Liver (tissue), 9 donors: ENCODE data around the gene SPRR2A. TPM values are rescaled to one million over a fixed set of nuclear protein-coding genes. Genes with fewer than 3 reads are reported as not detected.

Experiments
- DNase-seq: peaks from one replicate; pipeline ENCODE4 v3.0.0-alpha.2; 2017; ENCODE audit warnings: low spot score
- H3K27ac ChIP-seq, 2 donors: one replicate each; pipeline ENCODE4 v1.7.0; 2013; ENCODE audit warnings: inconsistent platforms in 2 of 2, low read length in 2 of 2, control low read depth in 1 of 2, low read depth in 1 of 2, mild to moderate bottlenecking in 1 of 2
- H3K27me3 ChIP-seq, 4 donors: one replicate each; pipeline versions ENCODE4 v1.6.1 to v1.7.0; 2013; ENCODE audit warnings: low read length in 3 of 4, inconsistent platforms in 1 of 4, mild to moderate bottlenecking in 1 of 4, moderate library complexity in 1 of 4; ENCODE audit not compliant: control insufficient read depth in 4 of 4, insufficient read depth in 4 of 4
- H3K36me3 ChIP-seq, 4 donors: one replicate each; pipeline versions ENCODE4 v1.6.1 to v1.7.0; 2013; ENCODE audit warnings: low read length in 3 of 4, mild to moderate bottlenecking in 3 of 4, low read depth in 1 of 4, moderate library complexity in 1 of 4; ENCODE audit not compliant: control insufficient read depth in 4 of 4, insufficient read depth in 3 of 4
- H3K4me1 ChIP-seq, 4 donors: one replicate each; pipeline versions ENCODE4 v1.6.1 to v1.7.0; 2013; ENCODE audit warnings: low read length in 3 of 4, mild to moderate bottlenecking in 3 of 4, moderate library complexity in 1 of 4; ENCODE audit not compliant: control insufficient read depth in 4 of 4, insufficient read depth in 4 of 4
- H3K4me3 ChIP-seq, 3 donors: one replicate each; pipeline versions ENCODE4 v1.6.1 to v1.7.0; 2013; ENCODE audit warnings: low read length in 3 of 3, control low read depth in 1 of 3, low read depth in 1 of 3, mild to moderate bottlenecking in 1 of 3
- H3K9ac ChIP-seq, 2 donors: one replicate each; pipeline ENCODE4 v1.7.0; 2013; ENCODE audit warnings: low read length in 2 of 2, mild to moderate bottlenecking in 2 of 2, moderate library complexity in 2 of 2, control low read depth in 1 of 2, low read depth in 1 of 2
- H3K9me3 ChIP-seq, 4 donors: one replicate each; pipeline versions ENCODE4 v1.6.1 to v1.7.0; 2013; ENCODE audit warnings: low read length in 3 of 4; ENCODE audit not compliant: control insufficient read depth in 4 of 4
- CTCF ChIP-seq: fragments of 150-350 bp; IDR thresholded peaks from 2 replicates; pipeline ENCODE4 v1.5.1; 2017; ENCODE audit warnings: improper control_type of control experiment, low read depth, low read length; ENCODE audit not compliant: missing input control
- EGR1 ChIP-seq, 2 donors: IDR thresholded peaks; 2 replicates each; pipeline ENCODE4 v1.6.1; 2016 to 2018; ENCODE audit warnings: antibody characterized with exemption in 2 of 2, low read depth in 2 of 2
- FOXA1 ChIP-seq: IDR thresholded peaks from 2 replicates; pipeline ENCODE4 v1.6.1; 2016; ENCODE audit warnings: antibody characterized with exemption
- GABPA ChIP-seq, 2 donors: IDR thresholded peaks in 1 of 2; conservative IDR thresholded peaks in 1 of 2; 2 replicates each; pipeline ENCODE4 v1.6.1; 2016; ENCODE audit warnings: antibody characterized with exemption in 2 of 2, mild to moderate bottlenecking in 1 of 2, moderate library complexity in 1 of 2
- HNF4A ChIP-seq, 2 donors: conservative IDR thresholded peaks; 2 replicates each; pipeline ENCODE4 v1.6.1; 2016; ENCODE audit warnings: antibody characterized with exemption in 2 of 2, mild to moderate bottlenecking in 2 of 2
- JUND ChIP-seq, 2 donors: IDR thresholded peaks; 2 replicates each; pipeline ENCODE4 v1.6.1; 2016; ENCODE audit warnings: antibody characterized with exemption in 2 of 2
- MAX ChIP-seq: IDR thresholded peaks from 2 replicates; pipeline ENCODE4 v1.6.1; 2016; ENCODE audit warnings: antibody characterized with exemption
- REST ChIP-seq: IDR thresholded peaks from 2 replicates; pipeline ENCODE4 v1.6.1; 2016; ENCODE audit warnings: antibody characterized with exemption, mild to moderate bottlenecking
- RXRA ChIP-seq, 2 donors: IDR thresholded peaks; 2 replicates each; pipeline ENCODE4 v1.6.1; 2017 to 2018; ENCODE audit warnings: antibody characterized with exemption in 2 of 2, mild to moderate bottlenecking in 1 of 2
- SP1 ChIP-seq: IDR thresholded peaks from 2 replicates; pipeline ENCODE4 v1.6.1; 2018; ENCODE audit warnings: antibody characterized with exemption, mild to moderate bottlenecking
- TAF1 ChIP-seq: conservative IDR thresholded peaks from 2 replicates; pipeline ENCODE4 v1.6.1; 2016; ENCODE audit warnings: antibody characterized with exemption, mild to moderate bottlenecking
- ZBTB33 ChIP-seq: IDR thresholded peaks from 2 replicates; pipeline ENCODE4 v1.6.1; 2016; ENCODE audit warnings: antibody characterized with exemption
- polyA plus RNA-seq, 2 donors: library from polyadenylated mRNA; stranded (reverse) in 1 of 2; unstranded in 1 of 2; fragments of 200-250 nt in 1 of 2; fragments of >200 nt in 1 of 2; fragmentation: Nextera tagmentation in 1 of 2; extraction: Ambion mirVana in 1 of 2; gene quantifications; one replicate each; pipeline versions ENCODE4 v1.2.1 to v1.2.3, GENCODE V29; 2013 to 2015
- total RNA-seq, 2 donors: library from RNA; depleted of rRNA; stranded (reverse); fragments of >200 nt; gene quantifications; one replicate each; pipeline ENCODE4 v1.2.3, GENCODE V29; 2014
- donor health status: healthy.
- donor health status: healthy.
- donor health status: healthy.
- donor health status: healthy.
- donor health status: healthy.

The SPRR2A gene
- total and polyA plus RNA-seq, 4 donors, result not detected

- Histone ChIP-seq H3K4me3 (no peak overlapping the region), H3K27me3 (no peaks in the 10 kb centered on the region)
Measured at GRCh38 chr1:153095764-153096163, 38.5 kb upstream of the SPRR2A start.

DNA sequence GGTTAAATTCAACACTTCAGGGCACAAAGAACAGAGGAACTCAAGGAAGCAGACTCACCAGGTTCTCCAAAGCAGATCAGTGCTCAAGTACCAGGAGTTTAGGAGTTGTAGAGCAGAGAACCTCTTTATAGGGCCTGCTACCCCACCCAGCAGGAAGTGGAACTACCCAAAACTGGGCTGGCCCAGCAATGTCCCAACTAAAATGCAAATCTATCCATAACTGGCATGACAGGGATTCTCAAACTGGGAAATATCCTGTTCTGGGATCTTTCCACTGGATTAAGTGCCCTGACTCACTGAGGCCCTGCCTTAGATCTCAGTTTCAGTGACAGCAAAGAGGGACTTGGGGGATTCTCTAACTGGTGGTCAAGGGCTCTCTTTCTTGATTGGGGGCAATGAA, 37.1 kb upstream of the SPRR2A start, which contains the start of gene SPRR2E:
SPRR2E (minus strand) TSS at position 101 of the 400 bp plus-strand sequence. CDS start 775 bp downstream, outside the sequence.
- H3K9me3 ChIP-seq, result no peaks in the 10 kb centered on the region
- no peak within 1 kb of the TSS for H3K27ac ChIP-seq
- no peaks in the 10 kb centered on the region for H3K36me3 ChIP-seq
- no peak within 1 kb of the TSS for H3K4me3 ChIP-seq
- no peak within 1 kb of the TSS for H3K9ac ChIP-seq
- TF ChIP-seq FOXA1 (no peak), SP1 (no peak), TAF1 (no peak), HNF4A (conservative IDR thresholded peaks at IDR 0.05) (no peak), REST (no peak), ZBTB33 (no peak)
- H3K27me3 ChIP-seq, result no peaks in the 10 kb centered on the region
- no peak for DNase-seq
- no peaks in the 10 kb centered on the region for H3K4me1 ChIP-seq

More at GRCh38 chr1:153095764-153096163, 38.5 kb upstream of the SPRR2A start:
- DNase-seq, result no peak
- no peaks in the 10 kb centered on the region for H3K4me1 ChIP-seq
- H3K27ac ChIP-seq, result no peak overlapping the region
- H3K9ac ChIP-seq, result no peak overlapping the region
- H3K36me3 ChIP-seq, result no peaks in the 10 kb centered on the region
- H3K9me3 ChIP-seq, result no peaks in the 10 kb centered on the region
- TF ChIP-seq CTCF (no peak), JUND (IDR thresholded peaks at IDR 0.05) (no peak), GABPA (IDR thresholded peaks at IDR 0.05 in 1 of 2, conservative IDR thresholded peaks at IDR 0.05 in 1 of 2) (no peak), EGR1 (IDR thresholded peaks at IDR 0.05; ENCODE audit: low read depth in 2 of 2) (no peak), ZBTB33 (no peak), RXRA (IDR thresholded peaks at IDR 0.05) (no peak), MAX (no peak), TAF1 (no peak)
